Psoas muscle (tissue), 8 donors: ENCODE measurements around the gene DPH5. TPM values are rescaled to one million over a fixed set of nuclear protein-coding genes. Genes with fewer than 3 reads are reported as not detected.

Experiments
- ATAC-seq, 4 donors: fragments of 200-7000 bp; cut with Tn5 transposase; one replicate each; pipeline ENCODE4 v1.9.1; 2020; ENCODE audit warnings: moderate library complexity in 3 of 4, mild to moderate bottlenecking in 2 of 4
- DNase-seq, 2 donors: peaks; one replicate each; pipeline ENCODE4 v3.0.0-alpha.2; 2020
- H3K27ac ChIP-seq: fragments of 200-600 bp; one replicate; pipeline ENCODE4 v1.8.0; 2022
- H3K27me3 ChIP-seq, 3 donors: fragments of 200-600 bp in 1 of 3; one replicate each; pipeline versions ENCODE4 v1.6.1 to v1.8.0; 2013 to 2022; ENCODE audit warnings: low read length in 2 of 3, mild to moderate bottlenecking in 2 of 3, moderate library complexity in 1 of 3; ENCODE audit not compliant: insufficient read depth in 3 of 3
- H3K36me3 ChIP-seq, 2 donors: fragments of 200-600 bp in 1 of 2; one replicate each; pipeline versions ENCODE4 v1.6.1 to v1.8.0; 2013 to 2022; ENCODE audit warnings: low read depth in 1 of 2, mild to moderate bottlenecking in 1 of 2, moderate library complexity in 1 of 2; ENCODE audit not compliant: insufficient read depth in 1 of 2
- H3K4me1 ChIP-seq: fragments of 200-600 bp; one replicate; pipeline ENCODE4 v1.8.0; 2022
- H3K4me3 ChIP-seq: fragments of 200-600 bp; one replicate; pipeline ENCODE4 v1.8.0; 2022; ENCODE audit warnings: mild to moderate bottlenecking
- H3K9me3 ChIP-seq: fragments of 200-600 bp; one replicate; pipeline ENCODE4 v1.8.0; 2022
- WGBS, 3 donors: extraction: QIAGEN DNeasy Blood & Tissue Kit; methylation state at CpG; one replicate each; pipeline versions ENCODE4 v1.1.6 to v1.1.7; 2013; 5-methylcytosine and 5-hydroxymethylcytosine counted together
- intact Hi-C, 2 donors: fragments of 100-400 bp; cut with DNase I; formaldehyde crosslinking; loops; one replicate each; pipeline versions ENCODE4 v1.11.0 to v1.14.2; 2022
- polyA plus RNA-seq, 3 donors: library from polyadenylated mRNA; stranded (reverse); fragments of 200-250 nt; gene quantifications; one replicate each; pipeline ENCODE4 v1.2.3, GENCODE V29; 2013
- total RNA-seq, 4 donors: library from RNA; stranded (reverse); fragmentation: NEBNext Ultra II Directional in 2 of 4; extraction: Animal tissue kit (Norgen Biotek cat#: 25700) in 2 of 4; gene quantifications; one replicate each; pipeline versions ENCODE4 v1.2.1 to v1.2.4, GENCODE V29; 2021 to 2023
- TF ChIP-seq, protein P1 (sequence below): fragments of 200-600 bp; IDR thresholded peaks from one replicate; pipeline ENCODE4 v1.8.0; 2022; ENCODE audit warnings: antibody characterized with exemption
- donor health status: healthy with polysubstance abuse.
- donor health status: DM: no; HTN: no; CAD: no; lungs with moderate emphysema.
- donor health status: Bipolar disorder and iron deficiency.
- donor health status: healthy.
- donor health status: DM: yes; HTN: yes; CAD: no.
- donor health status: DM: no; HTN: no; CAD: no.
- donor health status: DM: no; HTN: no; CAD: no.
- donor health status: DM: yes; HTN: yes; CAD: no.

DPH5 gene
- total and polyA plus RNA-seq, 7 donors: 18.6 to 44.0 (median 31.1) TPM

DNA sequence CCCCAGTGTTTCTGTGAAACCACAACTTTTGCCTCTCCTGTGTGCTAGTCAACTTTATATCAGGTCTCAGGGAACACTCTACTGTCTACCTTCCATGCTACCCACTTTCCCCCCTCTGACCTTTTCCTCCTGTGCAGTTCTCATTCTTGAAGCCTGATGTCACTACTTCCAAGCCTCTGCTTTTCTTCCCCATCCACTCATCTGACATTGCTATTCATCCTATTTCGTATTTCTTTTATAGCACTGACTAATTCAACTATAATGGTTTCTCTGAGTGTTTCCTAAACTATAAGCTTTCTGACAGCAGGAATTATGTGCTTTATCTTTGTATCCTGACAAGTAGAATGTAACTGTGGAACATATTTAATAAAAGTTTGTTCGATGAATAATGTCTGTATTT, 18.2 kb upstream of the DPH5 start:
- DNase-seq: no peak
- Histone ChIP-seq H3K4me3 (no peak overlapping the region), H3K36me3 (peaks cover 0 to 10% of the 10 kb centered on the region in 2 donors), H3K4me1 (no peaks in the 10 kb centered on the region), H3K27ac (no peak overlapping the region), H3K9me3 (peaks cover 6% of the 10 kb centered on the region), H3K27me3 (no peaks in the 10 kb centered on the region)
- whole genome bisulfite sequencing, 3 donors: 85 to 88% (median 87%) methylated on average over 2 of the region's 2 CpGs
- intact Hi-C loops: no loop called here
- no peak for ATAC-seq
- TF ChIP-seq, protein P1, sequence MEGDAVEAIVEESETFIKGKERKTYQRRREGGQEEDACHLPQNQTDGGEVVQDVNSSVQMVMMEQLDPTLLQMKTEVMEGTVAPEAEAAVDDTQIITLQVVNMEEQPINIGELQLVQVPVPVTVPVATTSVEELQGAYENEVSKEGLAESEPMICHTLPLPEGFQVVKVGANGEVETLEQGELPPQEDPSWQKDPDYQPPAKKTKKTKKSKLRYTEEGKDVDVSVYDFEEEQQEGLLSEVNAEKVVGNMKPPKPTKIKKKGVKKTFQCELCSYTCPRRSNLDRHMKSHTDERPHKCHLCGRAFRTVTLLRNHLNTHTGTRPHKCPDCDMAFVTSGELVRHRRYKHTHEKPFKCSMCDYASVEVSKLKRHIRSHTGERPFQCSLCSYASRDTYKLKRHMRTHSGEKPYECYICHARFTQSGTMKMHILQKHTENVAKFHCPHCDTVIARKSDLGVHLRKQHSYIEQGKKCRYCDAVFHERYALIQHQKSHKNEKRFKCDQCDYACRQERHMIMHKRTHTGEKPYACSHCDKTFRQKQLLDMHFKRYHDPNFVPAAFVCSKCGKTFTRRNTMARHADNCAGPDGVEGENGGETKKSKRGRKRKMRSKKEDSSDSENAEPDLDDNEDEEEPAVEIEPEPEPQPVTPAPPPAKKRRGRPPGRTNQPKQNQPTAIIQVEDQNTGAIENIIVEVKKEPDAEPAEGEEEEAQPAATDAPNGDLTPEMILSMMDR: no peak

DNA sequence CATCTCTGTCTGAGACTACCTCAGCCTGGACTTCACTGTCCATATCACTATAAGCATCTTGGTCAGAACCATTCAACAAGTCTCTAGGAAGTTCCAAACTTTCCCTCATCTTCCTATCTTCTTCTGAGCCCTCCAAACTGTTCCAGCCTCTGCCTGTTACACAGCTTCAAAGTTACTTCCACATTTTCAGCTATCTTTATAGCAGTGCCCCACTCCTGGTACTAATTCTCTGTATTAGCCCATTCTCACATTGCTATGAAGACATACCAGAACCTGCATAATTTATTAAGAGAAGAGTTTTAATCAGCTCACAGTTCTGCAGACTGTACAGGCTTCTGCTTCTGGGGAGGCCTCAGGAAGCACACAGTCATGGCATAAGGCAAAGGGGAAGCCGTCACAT, 15.7 kb upstream of the DPH5 start:
- Histone ChIP-seq H3K36me3 (peaks cover 0 to 10% of the 10 kb centered on the region in 2 donors), H3K4me1 (no peaks in the 10 kb centered on the region), H3K27me3 (no peaks in the 10 kb centered on the region), H3K4me3 (no peak overlapping the region), H3K27ac (no peak overlapping the region), H3K9me3 (peaks cover 6% of the 10 kb centered on the region)
- 100% methylated on average over 1 of the region's 1 CpG for WGBS, 3 donors
- intact Hi-C loops: no loop called here
- TF ChIP-seq, protein P1: no peak
- DNase-seq (no peak), ATAC-seq (no peak)

DNA sequence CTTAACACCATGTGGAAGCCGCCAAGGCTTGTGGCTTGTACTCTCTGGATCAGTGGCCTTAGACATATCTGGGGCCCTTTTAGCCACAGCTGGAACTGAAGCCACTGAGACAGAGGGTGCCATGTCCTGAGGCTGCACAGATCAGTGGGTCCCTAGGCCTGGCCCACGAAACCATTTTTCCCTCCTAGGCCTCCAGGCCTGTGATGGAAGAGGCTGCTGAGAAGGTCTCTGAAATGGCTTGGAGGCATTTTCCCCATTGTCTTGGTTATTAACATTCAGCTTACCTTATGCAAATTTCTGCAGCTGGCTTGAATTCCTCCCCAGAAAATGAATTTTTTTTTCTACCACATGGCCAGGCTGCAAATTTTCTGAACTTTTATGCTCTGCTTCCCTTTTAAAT, 15.1 kb upstream of the DPH5 start:
- 93 to 100% (median 98%) methylated on average over 2 of the region's 2 CpGs for WGBS, 3 donors
- H3K4me1 ChIP-seq: no peaks in the 10 kb centered on the region
- peaks cover 6% of the 10 kb centered on the region for H3K9me3 ChIP-seq
- intact Hi-C loops: no loop called here
- peaks cover 0 to 10% of the 10 kb centered on the region in 2 donors for H3K36me3 ChIP-seq
- H3K27ac ChIP-seq: no peak overlapping the region
- TF ChIP-seq, protein P1: no peak
- no peaks in the 10 kb centered on the region for H3K27me3 ChIP-seq
- no peak overlapping the region for H3K4me3 ChIP-seq
- ATAC-seq (no peak), DNase-seq (no peak)

DNA sequence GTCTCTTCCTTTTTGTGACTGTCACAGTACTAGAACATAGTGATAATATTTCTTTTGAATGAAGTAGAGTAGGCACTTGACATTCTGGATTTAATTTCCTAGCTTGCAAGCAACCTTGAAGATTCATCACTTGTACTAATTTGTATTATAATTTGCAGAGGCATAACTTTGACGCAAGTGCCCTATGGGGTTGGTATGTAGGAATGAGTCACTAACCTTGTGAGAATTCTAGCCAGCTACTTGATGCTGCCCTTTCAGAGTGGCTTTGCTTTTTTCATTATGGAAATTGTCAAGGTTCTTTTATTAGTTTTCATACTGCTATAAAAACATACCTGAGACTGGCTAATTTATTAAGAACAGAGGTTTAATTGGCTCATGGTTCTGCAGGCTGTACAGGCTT, 13.7 kb upstream of the DPH5 start:
- H3K27me3 ChIP-seq: no peaks in the 10 kb centered on the region
- 95 to 100% (median 97%) methylated on average over 1 of the region's 1 CpG for WGBS, 3 donors
- no peaks in the 10 kb centered on the region for H3K4me1 ChIP-seq
- H3K4me3 ChIP-seq: no peak overlapping the region
- no peak for ATAC-seq
- TF ChIP-seq, protein P1: no peak
- H3K27ac ChIP-seq: no peak overlapping the region
- peaks cover 6% of the 10 kb centered on the region for H3K9me3 ChIP-seq
- peaks cover 0 to under 1% of the 10 kb centered on the region in 2 donors for H3K36me3 ChIP-seq
- DNase-seq: no peak
- intact Hi-C loops: no loop called here

DNA sequence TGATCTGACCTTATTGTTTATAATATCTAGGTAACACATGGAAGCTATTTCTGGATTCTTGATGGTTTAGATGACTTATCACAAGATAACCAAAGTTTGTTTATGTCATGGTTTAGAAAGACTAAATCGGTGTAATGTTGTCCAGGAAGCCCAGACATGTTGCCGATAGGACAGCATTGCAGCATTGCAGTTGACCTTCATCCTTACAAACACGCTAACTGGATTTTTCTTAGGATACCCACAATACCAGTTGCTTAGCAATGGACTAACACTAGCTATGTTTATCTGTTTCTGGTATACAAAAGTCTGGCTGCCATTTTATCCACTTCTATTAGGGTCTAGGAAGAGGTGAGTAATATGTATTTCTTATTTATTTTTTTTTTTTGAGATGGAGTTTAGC, 11.7 kb upstream of the DPH5 start:
- Histone ChIP-seq H3K36me3 (no peaks in the 10 kb centered on the region), H3K4me3 (no peak overlapping the region), H3K4me1 (no peaks in the 10 kb centered on the region), H3K27ac (no peak overlapping the region), H3K27me3 (no peaks in the 10 kb centered on the region), H3K9me3 (peaks cover 10% of the 10 kb centered on the region)
- WGBS, 3 donors: 96 to 98% (median 96%) methylated on average over 3 of the region's 3 CpGs
- TF ChIP-seq, protein P1: no peak
- ATAC-seq: no peak
- intact Hi-C loops: no loop called here
- DNase-seq: no peak
